Ovary (tissue), 9 donors: ENCODE data around the gene PPT1. TPM values are rescaled to one million over a fixed set of nuclear protein-coding genes. Genes with fewer than 3 reads are reported as not detected.

ENCODE experiments used
- DNase-seq, 5 donors: peaks; one replicate each; pipeline ENCODE4 v3.0.0-alpha.2; 2019 to 2020
- H3K27ac ChIP-seq, 2 donors: fragments of 200-600 bp; one replicate each; pipeline versions ENCODE4 v1.5.1 to v1.8.0; 2019 to 2022
- H3K27me3 ChIP-seq: fragments of 200-600 bp; one replicate; pipeline ENCODE4 v1.8.0; 2022
- H3K36me3 ChIP-seq: fragments of 200-600 bp; sonication (generic); one replicate; pipeline ENCODE4 v1.5.1; 2019
- H3K4me1 ChIP-seq: one replicate; pipeline ENCODE4 v1.8.1; 2013; ENCODE audit warnings: mild to moderate bottlenecking, moderate library complexity; ENCODE audit not compliant: insufficient read depth
- H3K4me3 ChIP-seq: fragments of 200-600 bp; sonication (generic); one replicate; pipeline ENCODE4 v1.5.1; 2017
- H3K9me3 ChIP-seq, 2 donors: fragments of 200-600 bp in 1 of 2; sonication (generic) in 1 of 2; one replicate each; pipeline versions ENCODE4 v1.5.1 to v1.8.1; 2013 to 2019; ENCODE audit warnings: mild to moderate bottlenecking in 1 of 2, moderate library complexity in 1 of 2
- EP300 ChIP-seq: sonication (generic); formaldehyde crosslinking; IDR thresholded peaks from one replicate; pipeline ENCODE4 v1.6.1; 2017; ENCODE audit warnings: antibody characterized with exemption
- POLR2A ChIP-seq: fragments of 450-650 bp; IDR thresholded peaks from one replicate; pipeline ENCODE4 v1.6.1; 2017; ENCODE audit warnings: antibody characterized with exemption, mild to moderate bottlenecking, moderate library complexity
- WGBS, 3 donors: extraction: QIAGEN DNeasy Blood & Tissue Kit in 1 of 3; methylation state at CpG; one replicate each; pipeline versions ENCODE4 v1.1.5 to v1.1.7; 2013 to 2017; 5-methylcytosine and 5-hydroxymethylcytosine counted together
- intact Hi-C, 4 donors: fragments of 100-400 bp; cut with DNase I; formaldehyde crosslinking; loops; one replicate each; pipeline versions ENCODE4 v1.11.0 to v1.15.1; 2022 to 2023
- polyA plus RNA-seq, 2 donors: library from polyadenylated mRNA; stranded (reverse); fragments of 200-250 nt in 1 of 2; fragments of 350-450 nt in 1 of 2; fragmentation: Illumina TruSeq in 1 of 2; extraction: RNeasy Lipid Tissue Mini Kit (QIAGEN cat#74804) in 1 of 2; gene quantifications; one replicate each; pipeline ENCODE4 v1.2.3, GENCODE V29; 2013 to 2014
- total RNA-seq, 7 donors: library from RNA; depleted of rRNA in 2 of 7; stranded (reverse); fragments of >200 nt in 2 of 7; fragmentation: NEBNext Ultra II Directional in 3 of 7; extraction: Animal tissue kit (Norgen Biotek cat#: 25700) in 3 of 7; gene quantifications; one replicate each; pipeline versions ENCODE4 v1.1.0 to v1.2.4, GENCODE V29; 2016 to 2023
- TF ChIP-seq, protein P1 (sequence below), 3 donors: fragments of 450-650 bp in 2 of 3; fragments of 200-600 bp in 1 of 3; IDR thresholded peaks; one replicate each; pipeline versions ENCODE4 v1.5.1 to v1.8.0; 2016 to 2022; ENCODE audit warnings: antibody characterized with exemption in 3 of 3, mild to moderate bottlenecking in 1 of 3
- donor health status: DM: no; HTN: no; CAD: no; lungs with moderate emphysema.
- donor health status: DM: no; HTN: no; CAD: no.
- donor health status: Bipolar disorder and iron deficiency.
- donor health status: DM: yes; HTN: yes; CAD: no.
- donor health status: DM: no; HTN: no; CAD: no.
- donor health status: DM: yes; HTN: yes; CAD: no.

Gene PPT1
- total and polyA plus RNA-seq, 9 donors, result 38.0 to 247 (median 71.0) TPM

DNA sequence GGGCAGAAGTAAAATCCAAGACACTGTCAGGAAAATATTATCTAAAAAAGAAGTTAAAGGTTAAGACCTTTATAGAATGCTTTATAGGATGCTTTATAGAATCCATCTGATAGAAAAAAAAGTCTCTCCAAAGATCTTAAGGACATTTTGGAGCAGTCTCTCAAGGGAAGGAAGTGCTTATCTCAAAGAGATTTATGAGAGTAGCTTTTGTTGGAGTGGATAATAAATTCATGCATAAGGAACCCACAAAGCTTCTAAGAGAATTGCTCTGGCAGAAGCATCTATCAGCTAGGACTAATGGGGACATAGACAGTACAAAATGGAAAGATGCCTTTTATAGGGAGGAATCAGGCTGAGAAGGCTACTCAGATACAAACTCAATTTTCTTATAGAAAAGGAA, 69.4 kb downstream of the PPT1 start:
- no peaks in the 10 kb centered on the region for H3K9me3 ChIP-seq
- intact Hi-C loops, result no loop called here
- H3K4me1 ChIP-seq, result no peaks in the 10 kb centered on the region
- TF ChIP-seq, protein P1, sequence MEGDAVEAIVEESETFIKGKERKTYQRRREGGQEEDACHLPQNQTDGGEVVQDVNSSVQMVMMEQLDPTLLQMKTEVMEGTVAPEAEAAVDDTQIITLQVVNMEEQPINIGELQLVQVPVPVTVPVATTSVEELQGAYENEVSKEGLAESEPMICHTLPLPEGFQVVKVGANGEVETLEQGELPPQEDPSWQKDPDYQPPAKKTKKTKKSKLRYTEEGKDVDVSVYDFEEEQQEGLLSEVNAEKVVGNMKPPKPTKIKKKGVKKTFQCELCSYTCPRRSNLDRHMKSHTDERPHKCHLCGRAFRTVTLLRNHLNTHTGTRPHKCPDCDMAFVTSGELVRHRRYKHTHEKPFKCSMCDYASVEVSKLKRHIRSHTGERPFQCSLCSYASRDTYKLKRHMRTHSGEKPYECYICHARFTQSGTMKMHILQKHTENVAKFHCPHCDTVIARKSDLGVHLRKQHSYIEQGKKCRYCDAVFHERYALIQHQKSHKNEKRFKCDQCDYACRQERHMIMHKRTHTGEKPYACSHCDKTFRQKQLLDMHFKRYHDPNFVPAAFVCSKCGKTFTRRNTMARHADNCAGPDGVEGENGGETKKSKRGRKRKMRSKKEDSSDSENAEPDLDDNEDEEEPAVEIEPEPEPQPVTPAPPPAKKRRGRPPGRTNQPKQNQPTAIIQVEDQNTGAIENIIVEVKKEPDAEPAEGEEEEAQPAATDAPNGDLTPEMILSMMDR (IDR thresholded peaks at IDR 0.05), result no peak
- TF ChIP-seq POLR2A (no peak), EP300 (no peak)
- no peaks in the 10 kb centered on the region for H3K36me3 ChIP-seq
- no peak overlapping the region for H3K4me3 ChIP-seq
- H3K27me3 ChIP-seq, result no peaks in the 10 kb centered on the region
- DNase-seq, result no peak
- no peak overlapping the region for H3K27ac ChIP-seq

GRCh38 chr1:40024671-40025070, 72.4 kb downstream of the PPT1 start:
- Histone ChIP-seq H3K4me1 (no peaks in the 10 kb centered on the region), H3K27ac (no peak overlapping the region), H3K36me3 (no peaks in the 10 kb centered on the region), H3K9me3 (no peaks in the 10 kb centered on the region), H3K27me3 (no peaks in the 10 kb centered on the region), H3K4me3 (no peak overlapping the region)
- DNase-seq, result no peak
- 53 to 64% (median 54%) methylated on average over 2 of the region's 2 CpGs for WGBS, 3 donors
- intact Hi-C loops, result no loop called here
- TF ChIP-seq, protein P1 (IDR thresholded peaks at IDR 0.05), result no peak
- TF ChIP-seq EP300 (no peak), POLR2A (no peak)

DNA sequence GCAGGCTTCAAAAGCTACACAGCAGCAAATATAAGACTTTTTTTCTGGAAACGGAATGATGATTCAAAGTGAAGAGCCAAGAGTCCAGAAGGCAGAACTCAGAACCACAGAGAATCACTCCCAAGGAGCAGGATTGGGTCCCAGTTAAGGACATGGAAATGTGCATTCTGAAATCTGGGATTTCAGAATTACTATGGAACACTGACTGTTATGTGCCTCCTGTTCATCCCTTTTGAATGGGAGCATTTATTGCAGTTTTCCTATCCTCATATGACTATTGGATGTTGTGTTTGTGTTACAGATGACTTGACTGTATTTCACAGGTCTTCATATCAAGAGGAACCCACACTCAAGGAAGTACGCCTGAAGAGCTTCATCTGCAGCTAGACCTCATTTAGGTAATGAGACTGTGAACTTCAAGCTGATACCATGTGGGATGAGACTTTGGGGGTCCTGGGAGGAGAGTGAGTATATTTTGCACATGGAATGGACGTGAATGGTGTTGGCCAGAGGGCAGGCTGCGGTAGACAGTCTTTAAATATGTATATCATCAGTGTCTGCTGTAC, 73.6 kb downstream of the PPT1 start:
- intact Hi-C loops, result no loop called here
- H3K36me3 ChIP-seq, result no peaks in the 10 kb centered on the region
- TF ChIP-seq, protein P1 (IDR thresholded peaks at IDR 0.05), result no peak
- TF ChIP-seq EP300 (no peak), POLR2A (no peak)
- no peak overlapping the region for H3K27ac ChIP-seq
- H3K27me3 ChIP-seq, result no peaks in the 10 kb centered on the region
- no peak overlapping the region for H3K4me3 ChIP-seq
- H3K4me1 ChIP-seq, result no peaks in the 10 kb centered on the region
- no peak for DNase-seq
- WGBS, 3 donors, result 79 to 89% (median 87%) methylated on average over 4 of the region's 4 CpGs
- no peaks in the 10 kb centered on the region for H3K9me3 ChIP-seq

Other genes starting within 250 kb of the PPT1 start
- gene TRIT1, start 213.7 kb downstream of the PPT1 start, total RNA-seq, result 10 to 100 TPM; 13.2 to 26.9 (median 20.7) TPM
- gene TRIT1, start 213.7 kb downstream of the PPT1 start, polyA plus RNA-seq, result 10 to 100 TPM; 12.9 to 18.0 TPM
- 1 to 10 TPM in 3 of 7 donors, under 1 TPM in 3, not detected in 1; 0.24 to 4.8 (median 0.96) TPM for gene MYCL, start 195.3 kb downstream of the PPT1 start, total RNA-seq
- 1 to 10 TPM in 1 of 2 donors, under 1 TPM in 1; 0.13 to 1.3 TPM for gene MYCL, start 195.3 kb downstream of the PPT1 start, polyA plus RNA-seq
- gene MFSD2A, start 142.1 kb downstream of the PPT1 start, total RNA-seq, result 100 to 1,000 TPM in 1 of 7 donors, 1 to 10 TPM in 6; 1.9 to 121 (median 3.6) TPM
- 1 to 10 TPM; 3.6 to 6.2 TPM for gene MFSD2A, start 142.1 kb downstream of the PPT1 start, polyA plus RNA-seq
- 100 to 1,000 TPM in 5 of 7 donors, 10 to 100 TPM in 2; 76.8 to 257 (median 194) TPM for gene CAP1, start 56.5 kb downstream of the PPT1 start, total RNA-seq
- gene CAP1, start 56.5 kb downstream of the PPT1 start, polyA plus RNA-seq, result 100 to 1,000 TPM; 110 to 325 TPM
- 10 to 100 TPM; 16.5 to 29.3 (median 19.1) TPM for gene RLF, start 64.1 kb upstream of the PPT1 start, total RNA-seq
- 1 to 10 TPM; 6.9 to 8.7 TPM for gene RLF, start 64.1 kb upstream of the PPT1 start, polyA plus RNA-seq
- not detected for gene TMCO2, start 150.7 kb upstream of the PPT1 start, total RNA-seq
- not detected for gene TMCO2, start 150.7 kb upstream of the PPT1 start, polyA plus RNA-seq
- gene ZMPSTE24, start 161.0 kb upstream of the PPT1 start, total RNA-seq, result 10 to 100 TPM; 24.5 to 36.9 (median 29.0) TPM
- gene ZMPSTE24, start 161.0 kb upstream of the PPT1 start, polyA plus RNA-seq, result 10 to 100 TPM; 19.0 to 44.4 TPM
- gene COL9A2, start 220.0 kb upstream of the PPT1 start, total RNA-seq, result 1 to 10 TPM in 4 of 7 donors, under 1 TPM in 3; 0.30 to 5.7 (median 1.7) TPM
- gene COL9A2, start 220.0 kb upstream of the PPT1 start, polyA plus RNA-seq, result 1 to 10 TPM; 1.2 to 2.2 TPM